A673 (cell line): ENCODE results near the gene LHX4.

Source experiments
- EZH2 ChIP-seq: fragments of 200-600 bp; sonication (generic); IDR thresholded peaks from 2 replicates; pipeline ENCODE4 v1.6.1; 2017; ENCODE audit warnings: borderline replicate concordance, low read depth, mild to moderate bottlenecking, mixed read lengths, antibody characterized with exemption, low read length; ENCODE audit not compliant: poor library complexity, severe bottlenecking
- TF ChIP-seq, protein P1 (sequence below): fragments of 300-800, 200-600 bp; sonication (generic); conservative IDR thresholded peaks from 2 replicates; pipeline ENCODE4 v1.5.1; 2017; ENCODE audit warnings: low read depth, mild to moderate bottlenecking, antibody characterized with exemption, low read length, moderate library complexity, mixed read lengths

DNA sequence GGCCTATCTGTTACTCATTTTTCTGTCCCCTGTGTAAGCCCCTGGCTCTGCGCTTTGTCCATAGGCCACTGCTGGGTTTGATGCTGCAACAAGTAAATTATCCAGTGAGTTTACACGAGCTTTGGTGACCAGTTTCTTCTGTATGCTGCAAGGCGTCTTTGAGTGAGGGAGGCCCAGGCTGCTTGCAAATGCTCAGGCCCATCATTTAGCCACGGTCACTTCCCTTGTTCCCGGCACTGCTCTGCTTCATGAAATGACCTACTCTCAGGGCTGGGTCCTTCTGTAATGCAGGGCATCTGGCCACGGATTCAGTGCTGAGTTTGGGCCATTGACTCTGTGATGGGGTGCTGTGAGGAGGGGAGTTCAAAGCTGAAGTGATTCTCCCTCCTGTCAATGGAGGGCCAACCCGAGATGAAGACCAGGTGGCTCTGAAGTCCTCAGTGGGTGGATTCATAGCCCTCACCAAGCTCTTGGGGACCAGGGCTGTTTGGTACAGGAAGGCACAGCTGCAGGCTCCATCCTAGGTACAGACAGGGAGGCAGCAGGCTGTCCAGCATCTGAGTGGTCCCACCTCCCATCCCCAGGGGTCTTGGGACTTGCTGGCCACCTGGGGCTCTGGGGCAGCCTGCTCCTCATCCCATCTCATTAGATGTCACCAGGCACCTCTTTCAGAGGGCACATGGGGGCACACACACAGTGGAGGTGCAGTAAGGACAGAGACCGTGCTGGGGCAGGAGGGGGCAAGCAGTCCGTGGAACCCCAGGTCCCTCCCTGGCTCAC, 21.7 kb downstream of the LHX4 start:
- TF ChIP-seq, protein P1, sequence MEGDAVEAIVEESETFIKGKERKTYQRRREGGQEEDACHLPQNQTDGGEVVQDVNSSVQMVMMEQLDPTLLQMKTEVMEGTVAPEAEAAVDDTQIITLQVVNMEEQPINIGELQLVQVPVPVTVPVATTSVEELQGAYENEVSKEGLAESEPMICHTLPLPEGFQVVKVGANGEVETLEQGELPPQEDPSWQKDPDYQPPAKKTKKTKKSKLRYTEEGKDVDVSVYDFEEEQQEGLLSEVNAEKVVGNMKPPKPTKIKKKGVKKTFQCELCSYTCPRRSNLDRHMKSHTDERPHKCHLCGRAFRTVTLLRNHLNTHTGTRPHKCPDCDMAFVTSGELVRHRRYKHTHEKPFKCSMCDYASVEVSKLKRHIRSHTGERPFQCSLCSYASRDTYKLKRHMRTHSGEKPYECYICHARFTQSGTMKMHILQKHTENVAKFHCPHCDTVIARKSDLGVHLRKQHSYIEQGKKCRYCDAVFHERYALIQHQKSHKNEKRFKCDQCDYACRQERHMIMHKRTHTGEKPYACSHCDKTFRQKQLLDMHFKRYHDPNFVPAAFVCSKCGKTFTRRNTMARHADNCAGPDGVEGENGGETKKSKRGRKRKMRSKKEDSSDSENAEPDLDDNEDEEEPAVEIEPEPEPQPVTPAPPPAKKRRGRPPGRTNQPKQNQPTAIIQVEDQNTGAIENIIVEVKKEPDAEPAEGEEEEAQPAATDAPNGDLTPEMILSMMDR: no peak
- TF ChIP-seq EZH2: no peak
